Nephron (organoid): ENCODE measurements around the gene BAD.

Source experiments
- H3K27ac Mint-ChIP-seq, 3 experiments: 2 replicates each; pipeline ENCODE4 v1.8.0; 2020; ENCODE audit warnings: mixed read lengths in 3 of 3, mild to moderate bottlenecking in 2 of 3, moderate library complexity in 1 of 3
- H3K27me3 Mint-ChIP-seq: 2 replicates; pipeline ENCODE4 v1.8.0; 2021; ENCODE audit warnings: low read depth, mild to moderate bottlenecking, moderate library complexity, mixed read lengths
- H3K36me3 Mint-ChIP-seq: 2 replicates; pipeline ENCODE4 v1.8.0; 2020; ENCODE audit warnings: low read depth, mixed read lengths
- H3K4me1 Mint-ChIP-seq: 2 replicates; pipeline ENCODE4 v1.8.0; 2020; ENCODE audit warnings: mixed read lengths
- H3K4me3 Mint-ChIP-seq, 3 experiments: 2 replicates each; pipeline ENCODE4 v1.8.0; 2020; ENCODE audit warnings: mild to moderate bottlenecking in 3 of 3, mixed read lengths in 3 of 3, moderate library complexity in 2 of 3
- H3K9me3 Mint-ChIP-seq: 2 replicates; pipeline ENCODE4 v1.8.0; 2020; ENCODE audit warnings: mixed read lengths
- TF ChIP-seq, protein P1 (sequence below), 3 experiments: fragments of 200-600 bp; sonication (generic); IDR thresholded peaks; one replicate each; pipeline ENCODE4 v1.5.0; 2021; ENCODE audit warnings: antibody characterized with exemption in 3 of 3; ENCODE audit not compliant: unreplicated experiment in 3 of 3

BAD gene

GRCh38 chr11:64284048-64284961 is at the start of gene BAD:
Gene BAD, minus strand, starts transcription at chr11:64284665. Its CDS starts 297 bp downstream, at chr11:64284368.
- TF ChIP-seq, protein P1, sequence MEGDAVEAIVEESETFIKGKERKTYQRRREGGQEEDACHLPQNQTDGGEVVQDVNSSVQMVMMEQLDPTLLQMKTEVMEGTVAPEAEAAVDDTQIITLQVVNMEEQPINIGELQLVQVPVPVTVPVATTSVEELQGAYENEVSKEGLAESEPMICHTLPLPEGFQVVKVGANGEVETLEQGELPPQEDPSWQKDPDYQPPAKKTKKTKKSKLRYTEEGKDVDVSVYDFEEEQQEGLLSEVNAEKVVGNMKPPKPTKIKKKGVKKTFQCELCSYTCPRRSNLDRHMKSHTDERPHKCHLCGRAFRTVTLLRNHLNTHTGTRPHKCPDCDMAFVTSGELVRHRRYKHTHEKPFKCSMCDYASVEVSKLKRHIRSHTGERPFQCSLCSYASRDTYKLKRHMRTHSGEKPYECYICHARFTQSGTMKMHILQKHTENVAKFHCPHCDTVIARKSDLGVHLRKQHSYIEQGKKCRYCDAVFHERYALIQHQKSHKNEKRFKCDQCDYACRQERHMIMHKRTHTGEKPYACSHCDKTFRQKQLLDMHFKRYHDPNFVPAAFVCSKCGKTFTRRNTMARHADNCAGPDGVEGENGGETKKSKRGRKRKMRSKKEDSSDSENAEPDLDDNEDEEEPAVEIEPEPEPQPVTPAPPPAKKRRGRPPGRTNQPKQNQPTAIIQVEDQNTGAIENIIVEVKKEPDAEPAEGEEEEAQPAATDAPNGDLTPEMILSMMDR (IDR thresholded peaks at IDR 0.05; ENCODE audit: unreplicated experiment in 3 of 3) = no peak
- Mint-ChIP-seq H3K4me1 (peaks cover 8% of the 10 kb centered on the region), H3K27me3 (peaks cover 13% of the 10 kb centered on the region), H3K27ac (peak within 1 kb of the TSS; percentile 35 to 88 (median 86)), H3K9me3 (no peaks in the 10 kb centered on the region), H3K36me3 (peaks cover 22% of the 10 kb centered on the region), H3K4me3 (peak within 1 kb of the TSS; percentile 90 to 93 (median 93))

DNA sequence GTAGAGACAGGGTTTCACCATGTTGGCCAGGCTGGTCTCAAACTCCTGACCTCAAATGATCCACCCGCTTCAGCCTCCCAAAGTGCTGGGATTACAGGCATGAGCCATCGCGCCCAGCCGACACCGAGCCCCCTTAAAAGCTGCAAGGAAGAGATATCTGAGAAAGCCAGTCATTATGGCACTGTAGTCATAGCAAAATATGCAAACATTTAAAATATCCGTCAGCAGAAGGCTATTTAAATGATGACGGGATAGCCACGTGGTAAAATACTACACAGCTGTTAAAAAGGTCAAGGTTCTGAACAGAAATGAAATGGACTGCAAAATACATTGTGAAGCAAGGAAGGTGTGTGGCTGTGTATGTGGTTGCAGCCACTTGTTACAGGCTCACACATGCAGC is 49.1 kb upstream of the BAD start:
- TF ChIP-seq, protein P1 (IDR thresholded peaks at IDR 0.05; ENCODE audit: unreplicated experiment in 3 of 3) = no peak
- H3K36me3 Mint-ChIP-seq = no peaks in the 10 kb centered on the region
- no peak overlapping the region for H3K27ac Mint-ChIP-seq
- H3K9me3 Mint-ChIP-seq = no peaks in the 10 kb centered on the region
- H3K4me3 Mint-ChIP-seq = no peak overlapping the region
- peaks cover 5% of the 10 kb centered on the region for H3K4me1 Mint-ChIP-seq
- H3K27me3 Mint-ChIP-seq = no peaks in the 10 kb centered on the region

DNA sequence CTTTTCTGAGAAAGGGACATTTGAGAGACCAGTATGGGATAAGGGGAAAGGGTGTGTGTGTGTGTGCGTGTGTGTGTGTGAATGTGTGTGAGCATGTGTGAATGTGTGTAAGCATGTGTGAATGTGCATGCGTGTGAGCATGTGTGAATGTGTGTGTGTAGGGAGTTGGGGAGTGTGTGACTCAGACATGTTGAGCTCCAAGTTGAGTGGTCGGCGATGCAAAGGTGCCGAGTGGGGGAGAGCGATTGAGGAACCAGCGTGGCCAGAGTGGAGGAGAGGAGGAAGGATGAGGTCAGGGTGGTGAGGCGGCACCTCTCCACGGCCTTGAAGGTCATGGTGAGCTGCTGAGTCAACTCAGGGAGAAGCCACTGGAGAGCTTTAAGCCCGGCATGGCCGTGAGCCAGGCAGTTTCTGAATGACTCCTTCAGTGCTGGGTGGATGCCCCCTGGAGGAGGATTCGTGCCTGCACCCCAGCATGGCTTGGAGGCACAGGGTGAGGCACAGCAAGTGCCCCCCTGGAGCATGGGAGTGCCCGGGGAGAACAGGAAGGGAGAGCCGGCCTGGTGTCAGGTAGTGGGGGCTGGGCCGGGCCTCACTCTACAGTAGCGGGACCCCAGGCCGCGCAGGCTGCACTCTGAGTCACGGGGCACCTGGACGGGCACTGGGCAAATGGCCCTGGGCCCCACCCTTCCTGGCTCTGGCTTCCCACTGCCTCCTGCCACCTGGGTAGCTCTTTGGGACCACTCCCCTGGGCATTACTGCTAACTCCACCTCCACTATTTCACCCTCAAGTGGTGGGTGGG is 47.3 kb upstream of the BAD start:
- peaks cover 5% of the 10 kb centered on the region for H3K4me1 Mint-ChIP-seq
- TF ChIP-seq, protein P1 (IDR thresholded peaks at IDR 0.05; ENCODE audit: unreplicated experiment in 3 of 3) = peak; percentile 13 to 23 (median 20)
- H3K27me3 Mint-ChIP-seq = no peaks in the 10 kb centered on the region
- no peak overlapping the region for H3K4me3 Mint-ChIP-seq
- H3K36me3 Mint-ChIP-seq = no peaks in the 10 kb centered on the region
- no peak overlapping the region for H3K27ac Mint-ChIP-seq
- H3K9me3 Mint-ChIP-seq = no peaks in the 10 kb centered on the region

- Mint-ChIP-seq H3K9me3 (no peaks in the 10 kb centered on the region), H3K4me1 (peaks cover 5% of the 10 kb centered on the region), H3K27me3 (no peaks in the 10 kb centered on the region), H3K4me3 (no peak overlapping the region), H3K27ac (no peak overlapping the region), H3K36me3 (no peaks in the 10 kb centered on the region)
- TF ChIP-seq, protein P1 (IDR thresholded peaks at IDR 0.05; ENCODE audit: unreplicated experiment in 3 of 3) = no peak
These were observed 46.4 kb upstream of the BAD start for GRCh38 chr11:64330888-64331287.

DNA sequence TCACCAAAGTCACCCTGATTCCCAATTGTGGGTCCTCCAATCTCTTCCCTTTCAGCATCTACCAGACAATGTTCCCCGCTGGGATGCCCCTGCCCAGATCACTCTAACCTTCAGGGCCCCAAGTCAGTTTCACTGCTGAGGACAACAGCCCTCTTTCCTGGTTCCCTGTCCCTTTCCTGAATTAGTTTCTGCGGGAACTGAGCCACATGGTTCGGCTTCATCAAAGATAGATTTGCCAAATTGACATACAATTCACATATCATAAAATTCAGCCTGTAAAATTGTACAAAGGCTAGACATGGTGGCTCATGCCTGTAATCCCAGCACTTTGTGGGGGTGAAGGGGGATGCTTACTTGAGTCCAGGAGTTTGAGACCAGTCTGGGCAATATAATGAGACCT is 43.5 kb upstream of the BAD start:
- Mint-ChIP-seq H3K9me3 (no peaks in the 10 kb centered on the region), H3K4me3 (no peak overlapping the region), H3K27me3 (no peaks in the 10 kb centered on the region), H3K36me3 (no peaks in the 10 kb centered on the region), H3K27ac (no peak overlapping the region), H3K4me1 (no peaks in the 10 kb centered on the region)
- TF ChIP-seq, protein P1 (IDR thresholded peaks at IDR 0.05; ENCODE audit: unreplicated experiment in 3 of 3) = no peak
